H9 (cell line): ENCODE measurements around the gene CELA2A. TPM values are rescaled to one million over a fixed set of nuclear protein-coding genes. Genes with fewer than 3 reads are reported as not detected.

Source experiments
- DNase-seq: peaks from one replicate; pipeline ENCODE4 v3.0.0-alpha.2; 2017
- H2AFZ ChIP-seq: one replicate; pipeline ENCODE4 v1.6.1; 2013; ENCODE audit warnings: mild to moderate bottlenecking, low read length, control low read depth, moderate library complexity
- H2AK5ac ChIP-seq: 2 replicates; pipeline ENCODE4 v1.6.1; 2013; ENCODE audit warnings: low read length, control low read depth, mixed read lengths; ENCODE audit not compliant: insufficient read length
- H2BK120ac ChIP-seq: one replicate; pipeline ENCODE4 v1.6.1; 2013; ENCODE audit warnings: low read depth, mild to moderate bottlenecking, low read length, control low read depth, inconsistent platforms; ENCODE audit not compliant: poor library complexity, severe bottlenecking
- H2BK12ac ChIP-seq: 2 replicates; pipeline ENCODE4 v1.6.1; 2013; ENCODE audit warnings: low read length, control low read depth, mixed read lengths, low read depth; ENCODE audit not compliant: insufficient read length
- H2BK15ac ChIP-seq: 2 replicates; pipeline ENCODE4 v1.6.1; 2013; ENCODE audit warnings: low read depth, low read length, control low read depth
- H2BK20ac ChIP-seq: one replicate; pipeline ENCODE4 v1.6.1; 2013; ENCODE audit warnings: low read depth, mild to moderate bottlenecking, low read length, control low read depth, inconsistent platforms; ENCODE audit not compliant: poor library complexity, severe bottlenecking
- H2BK5ac ChIP-seq: 2 replicates; pipeline ENCODE4 v1.6.1; 2013; ENCODE audit warnings: low read length, control low read depth, mixed read lengths; ENCODE audit not compliant: insufficient read length
- H3K14ac ChIP-seq: 2 replicates; pipeline ENCODE4 v1.6.1; 2013; ENCODE audit warnings: low read length, control low read depth; ENCODE audit not compliant: insufficient read depth
- H3K18ac ChIP-seq: 2 replicates; pipeline ENCODE4 v1.6.1; 2013; ENCODE audit warnings: low read depth, mild to moderate bottlenecking, mixed read lengths, low read length, control low read depth; ENCODE audit not compliant: insufficient read length
- H3K23ac ChIP-seq: 2 replicates; pipeline ENCODE4 v1.6.1; 2013; ENCODE audit warnings: low read length, control low read depth, mixed read lengths, low read depth; ENCODE audit not compliant: insufficient read length
- H3K23me2 ChIP-seq: 2 replicates; pipeline ENCODE4 v1.6.1; 2013; ENCODE audit warnings: low read depth, mild to moderate bottlenecking, mixed read lengths, low read length, control low read depth; ENCODE audit not compliant: insufficient read length, poor library complexity, severe bottlenecking
- H3K27ac ChIP-seq: 2 replicates; pipeline ENCODE4 v1.5.1; 2013; ENCODE audit warnings: low read length, control low read depth, mixed read lengths, low read depth; ENCODE audit not compliant: insufficient read length
- H3K27me3 ChIP-seq: 2 replicates; pipeline ENCODE4 v1.6.1; 2013; ENCODE audit warnings: low read length, control low read depth, inconsistent platforms; ENCODE audit not compliant: insufficient read depth
- H3K4ac ChIP-seq: 2 replicates; pipeline ENCODE4 v1.6.1; 2013; ENCODE audit warnings: low read depth, mild to moderate bottlenecking, control low read depth, inconsistent platforms, low read length, moderate library complexity
- H3K4me1 ChIP-seq: 2 replicates; pipeline ENCODE4 v1.6.1; 2013; ENCODE audit warnings: low read length, control low read depth, inconsistent platforms; ENCODE audit not compliant: insufficient read depth
- H3K4me2 ChIP-seq: 2 replicates; pipeline ENCODE4 v1.6.1; 2013; ENCODE audit warnings: low read length, control low read depth, mixed read lengths; ENCODE audit not compliant: insufficient read length, insufficient read depth
- H3K56ac ChIP-seq: 2 replicates; pipeline ENCODE4 v1.6.1; 2013; ENCODE audit warnings: low read depth, mild to moderate bottlenecking, mixed read lengths, low read length, control low read depth; ENCODE audit not compliant: insufficient read length
- H3K79me1 ChIP-seq: 2 replicates; pipeline ENCODE4 v1.6.1; 2013; ENCODE audit warnings: low read depth, mild to moderate bottlenecking, moderate library complexity, low read length, control low read depth, inconsistent platforms; ENCODE audit not compliant: insufficient read depth, poor library complexity, severe bottlenecking
- H3K79me2 ChIP-seq: 2 replicates; pipeline ENCODE4 v1.6.1; 2013; ENCODE audit warnings: low read length, control low read depth, inconsistent platforms; ENCODE audit not compliant: insufficient read depth
- H3K9ac ChIP-seq: 2 replicates; pipeline ENCODE4 v1.6.1; 2013; ENCODE audit warnings: low read length, control low read depth, mixed read lengths; ENCODE audit not compliant: insufficient read length; ENCODE audit errors: extremely low read depth
- H3K9me3 ChIP-seq: one replicate; pipeline ENCODE4 v1.6.1; 2013; ENCODE audit warnings: low read depth, low read length, inconsistent platforms; ENCODE audit not compliant: control insufficient read depth
- H3T11ph ChIP-seq: one replicate; pipeline ENCODE4 v1.6.1; 2013; ENCODE audit warnings: mild to moderate bottlenecking, low read length, control low read depth, inconsistent platforms
- H4K20me1 ChIP-seq: one replicate; pipeline ENCODE4 v1.6.1; 2013; ENCODE audit not compliant: control insufficient read depth, insufficient read length, insufficient read depth
- H4K5ac ChIP-seq: 2 replicates; pipeline ENCODE4 v1.6.1; 2013; ENCODE audit warnings: low read depth, mild to moderate bottlenecking, mixed read lengths, low read length, control low read depth; ENCODE audit not compliant: insufficient read length
- H4K8ac ChIP-seq: replicated peaks from 2 replicates; pipeline ENCODE4 v1.6.1; 2013; ENCODE audit warnings: low read length, control low read depth, mixed read lengths, low read depth; ENCODE audit not compliant: insufficient read length
- H4K91ac ChIP-seq: 2 replicates; pipeline ENCODE4 v1.6.1; 2013; ENCODE audit warnings: low read depth, mild to moderate bottlenecking, moderate library complexity, mixed read lengths, low read length, control low read depth; ENCODE audit not compliant: insufficient read length
- H3K27ac Mint-ChIP-seq, 3 experiments: 2 replicates in 2 of 3; 3 replicates in 1 of 3; pipeline ENCODE4 v1.8.0; 2020 to 2021; ENCODE audit warnings: mixed read lengths in 3 of 3, mild to moderate bottlenecking in 1 of 3, moderate library complexity in 1 of 3
- H3K27me3 Mint-ChIP-seq: 2 replicates; pipeline ENCODE4 v1.8.0; 2021; ENCODE audit warnings: low read depth, mild to moderate bottlenecking, moderate library complexity, mixed read lengths
- H3K36me3 Mint-ChIP-seq, 3 experiments: 2 replicates in 2 of 3; 3 replicates in 1 of 3; pipeline ENCODE4 v1.8.0; 2020 to 2021; ENCODE audit warnings: low read depth in 3 of 3, mixed read lengths in 3 of 3; ENCODE audit not compliant: insufficient read depth in 1 of 3
- H3K4me1 Mint-ChIP-seq, 2 experiments: 2 replicates each; pipeline ENCODE4 v1.8.0; 2020; ENCODE audit warnings: mixed read lengths in 2 of 2
- H3K4me3 Mint-ChIP-seq, 2 experiments: 2 replicates in 1 of 2; 3 replicates in 1 of 2; pipeline ENCODE4 v1.8.0; 2020 to 2021; ENCODE audit warnings: mild to moderate bottlenecking in 2 of 2, mixed read lengths in 2 of 2, moderate library complexity in 1 of 2
- H3K9me3 Mint-ChIP-seq, 2 experiments: 2 replicates in 1 of 2; 3 replicates in 1 of 2; pipeline ENCODE4 v1.8.0; 2020; ENCODE audit warnings: mild to moderate bottlenecking in 2 of 2, mixed read lengths in 2 of 2, moderate library complexity in 1 of 2
- WGBS: extraction: QIAGEN DNeasy Blood & Tissue Kit; methylation state at CpG from one replicate; pipeline ENCODE4 v1.1.7; 2013; ENCODE audit warnings: missing lambda C conversion rate, low lambda C conversion rate, mixed read lengths; ENCODE audit not compliant: insufficient read length; ENCODE audit errors: extremely low coverage; 5-methylcytosine and 5-hydroxymethylcytosine counted together
- total RNA-seq: library from RNA; stranded (reverse); gene quantifications from 2 replicates; pipeline ENCODE4 v1.2.1, GENCODE V29; 2021
- TF ChIP-seq, protein P1 (sequence below): fragments of 200-600 bp; sonication (generic); conservative IDR thresholded peaks from 3 replicates; pipeline ENCODE4 v1.8.0; 2021; ENCODE audit warnings: antibody characterized with exemption, mild to moderate bottlenecking

The CELA2A gene
- total RNA-seq, 1 experiment from 2014 or later: not detected

DNA sequence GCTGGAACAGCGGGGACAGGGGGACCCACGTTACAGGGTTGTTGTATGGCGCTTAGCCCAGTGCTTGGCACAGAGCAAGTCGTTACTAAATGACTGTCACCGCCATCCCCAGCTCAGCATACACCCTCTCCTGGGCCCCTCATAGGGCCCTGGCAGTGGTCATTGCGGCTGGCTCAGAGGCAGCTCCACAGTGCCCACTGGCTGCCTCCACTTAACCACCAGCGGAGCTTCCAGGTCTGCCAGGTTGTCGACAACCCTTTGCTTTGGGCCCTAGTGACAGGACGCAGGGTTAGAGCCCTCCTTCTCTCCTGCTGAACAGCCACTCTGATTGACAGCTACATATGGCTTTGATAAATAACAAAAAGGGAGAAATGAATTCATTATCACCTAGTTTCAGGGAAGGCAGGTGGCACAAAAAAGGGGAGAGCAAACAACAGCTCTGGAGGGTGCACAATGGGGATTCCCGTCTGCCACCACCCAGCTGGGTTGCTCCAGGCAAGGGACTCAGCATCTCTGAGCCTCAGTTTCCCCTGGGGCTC, 42.0 kb upstream of the CELA2A start:
- H3K4me1 ChIP-seq: no peaks in the 10 kb centered on the region
- H4K20me1 ChIP-seq: no peaks in the 10 kb centered on the region

More for the DNA sequence above, 42.0 kb upstream of the CELA2A start:
- no peak overlapping the region for H2BK120ac ChIP-seq
- no peak overlapping the region for H2BK15ac ChIP-seq
- no peak overlapping the region for H2BK5ac ChIP-seq
- Mint-ChIP-seq H3K9me3 (no peaks in the 10 kb centered on the region), H3K36me3 (peaks cover 0 to 2% (median 2%) of the 10 kb centered on the region in 3 experiments; a peak in 3 of 7 replicates), H3K27me3 (peaks cover 34% of the 10 kb centered on the region), H3K27ac (no peak overlapping the region), H3K4me1 (peaks cover 23 to 33% of the 10 kb centered on the region in 2 experiments), H3K4me3 (no peak overlapping the region)
- H3K23me2 ChIP-seq: peaks cover 6% of the 10 kb centered on the region
- H4K8ac ChIP-seq: no peak overlapping the region
- no peak overlapping the region for H3K56ac ChIP-seq
- H3K4ac ChIP-seq: no peak overlapping the region
- no peak overlapping the region for H2BK20ac ChIP-seq
- WGBS: no CpG with 5 or more reads among the region's 10 CpGs
- H3K27me3 ChIP-seq: peaks cover 4% of the 10 kb centered on the region; the same call in 1 of the 2 replicates
- TF ChIP-seq, protein P1, sequence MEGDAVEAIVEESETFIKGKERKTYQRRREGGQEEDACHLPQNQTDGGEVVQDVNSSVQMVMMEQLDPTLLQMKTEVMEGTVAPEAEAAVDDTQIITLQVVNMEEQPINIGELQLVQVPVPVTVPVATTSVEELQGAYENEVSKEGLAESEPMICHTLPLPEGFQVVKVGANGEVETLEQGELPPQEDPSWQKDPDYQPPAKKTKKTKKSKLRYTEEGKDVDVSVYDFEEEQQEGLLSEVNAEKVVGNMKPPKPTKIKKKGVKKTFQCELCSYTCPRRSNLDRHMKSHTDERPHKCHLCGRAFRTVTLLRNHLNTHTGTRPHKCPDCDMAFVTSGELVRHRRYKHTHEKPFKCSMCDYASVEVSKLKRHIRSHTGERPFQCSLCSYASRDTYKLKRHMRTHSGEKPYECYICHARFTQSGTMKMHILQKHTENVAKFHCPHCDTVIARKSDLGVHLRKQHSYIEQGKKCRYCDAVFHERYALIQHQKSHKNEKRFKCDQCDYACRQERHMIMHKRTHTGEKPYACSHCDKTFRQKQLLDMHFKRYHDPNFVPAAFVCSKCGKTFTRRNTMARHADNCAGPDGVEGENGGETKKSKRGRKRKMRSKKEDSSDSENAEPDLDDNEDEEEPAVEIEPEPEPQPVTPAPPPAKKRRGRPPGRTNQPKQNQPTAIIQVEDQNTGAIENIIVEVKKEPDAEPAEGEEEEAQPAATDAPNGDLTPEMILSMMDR: no peak
- H2AK5ac ChIP-seq: no peak overlapping the region
- no peaks in the 10 kb centered on the region for H3K79me2 ChIP-seq
- no peak overlapping the region for H3K18ac ChIP-seq
- DNase-seq: no peak
- no peak overlapping the region for H3K4me2 ChIP-seq
- no peaks in the 10 kb centered on the region for H3K9me3 ChIP-seq
- no peak overlapping the region for H3T11ph ChIP-seq
- H3K23ac ChIP-seq: no peak overlapping the region
- H3K79me1 ChIP-seq: no peaks in the 10 kb centered on the region
- no peak overlapping the region for H2AFZ ChIP-seq
- H4K5ac ChIP-seq: no peak overlapping the region
- H3K27ac ChIP-seq: no peak overlapping the region
- H2BK12ac ChIP-seq: no peak overlapping the region
- H3K9ac ChIP-seq: no peak overlapping the region
- H3K14ac ChIP-seq: peak overlapping the region; percentile 37; the same call in 1 of the 2 replicates
- H4K91ac ChIP-seq: no peak overlapping the region
